ENCODE results near the gene TNFRSF19. TPM values are rescaled to one million over a fixed set of nuclear protein-coding genes. Genes with fewer than 3 reads are reported as not detected.

The TNFRSF19 gene
- total and polyA plus RNA-seq, 2 of the 13 experiments (the other 11 are each of a cell fraction or from before 2014, with no cell fraction given): 75.3 to 77.7 TPM

GRCh38 chr13:23629566-23630272 is 59.5 kb downstream of the TNFRSF19 start (continued):
- peak; percentile 66; the same call in 1 of the 2 replicates for TF ChIP-seq BORCS8-MEF2B (CRISPR knock-in tag; IDR thresholded peaks at IDR 0.05)
- no peak for TF ChIP-seq EED (CRISPR knock-in tag; IDR thresholded peaks at IDR 0.05)
- no peak for TF ChIP-seq ZNF333 (CRISPR knock-in tag; IDR thresholded peaks at IDR 0.05; ENCODE audit: borderline replicate concordance)
- no peak for TF ChIP-seq ZNF567 (CRISPR knock-in tag; IDR thresholded peaks at IDR 0.05; ENCODE audit: borderline replicate concordance)
- no peak for TF ChIP-seq NFE2 (CRISPR knock-in tag; IDR thresholded peaks at IDR 0.05)
- TF ChIP-seq ZGPAT (CRISPR knock-in tag; IDR thresholded peaks at IDR 0.05): peak; percentile 73
- TF ChIP-seq RFXANK (CRISPR knock-in tag; IDR thresholded peaks at IDR 0.05): peak; percentile 74; the same call in 1 of the 2 replicates
- no peak for TF ChIP-seq SYNCRIP (IDR thresholded peaks at IDR 0.05; ENCODE audit: insufficient read depth, low read depth, low read length)
- peak; percentile 69; the same call in 1 of the 2 replicates for TF ChIP-seq ZSCAN5A (CRISPR knock-in tag; IDR thresholded peaks at IDR 0.05; ENCODE audit: borderline replicate concordance)
- TF ChIP-seq ZNF230 (CRISPR knock-in tag; IDR thresholded peaks at IDR 0.05): no peak
- TF ChIP-seq MTA1 (CRISPR knock-in tag; IDR thresholded peaks at IDR 0.05; ENCODE audit: borderline replicate concordance): peak; percentile 27; the same call in 1 of the 2 replicates
- TF ChIP-seq ZNF772 (CRISPR knock-in tag; IDR thresholded peaks at IDR 0.05): no peak; the same call in 1 of the 2 replicates
- no peak for TF ChIP-seq MAFG (CRISPR knock-in tag; IDR thresholded peaks at IDR 0.05)
- no peak for TF ChIP-seq PTBP1 (IDR thresholded peaks at IDR 0.05; ENCODE audit: low read depth, low read length, poor library complexity, severe bottlenecking)
- TF ChIP-seq ZNF570 (CRISPR knock-in tag; IDR thresholded peaks at IDR 0.05; ENCODE audit: borderline replicate concordance): no peak
- TF ChIP-seq ZBTB38 (CRISPR knock-in tag; IDR thresholded peaks at IDR 0.05): no peak
- TF ChIP-seq RCOR2 (CRISPR knock-in tag; IDR thresholded peaks at IDR 0.05): peak; percentile 93
- no peak for TF ChIP-seq TMF1 (CRISPR knock-in tag; IDR thresholded peaks at IDR 0.05; ENCODE audit: low read depth)
- no peak for TF ChIP-seq NONO (IDR thresholded peaks at IDR 0.05)
- peak; percentile 38; the same call in 1 of the 2 replicates for TF ChIP-seq NONO (CRISPR knock-in tag; conservative IDR thresholded peaks at IDR 0.05)
- no peak for TF ChIP-seq FIP1L1 (IDR thresholded peaks at IDR 0.05; ENCODE audit: borderline replicate concordance, insufficient read depth, low read depth, low read length)
- TF ChIP-seq ZMAT3 (CRISPR knock-in tag; conservative IDR thresholded peaks at IDR 0.05): no peak
- peak; percentile 81 to 82 for TF ChIP-seq MAFK (conservative IDR thresholded peaks at IDR 0.05 in 1 of 2, IDR thresholded peaks at IDR 0.05 in 1 of 2; ENCODE audit: low read length in 2 of 2)
- no peak for TF ChIP-seq PHF5A (CRISPR knock-in tag; IDR thresholded peaks at IDR 0.05; ENCODE audit: low read depth, unreplicated experiment)
- no peak for TF ChIP-seq SMC3 (IDR thresholded peaks at IDR 0.05; ENCODE audit: low read length)
- peak; percentile 63; the same call in 1 of the 2 replicates for TF ChIP-seq MIXL1 (CRISPR knock-in tag; IDR thresholded peaks at IDR 0.05)
- TF ChIP-seq POLR2G (IDR thresholded peaks at IDR 0.05; ENCODE audit: low read depth, low read length): no peak
- TF ChIP-seq HNF4G (IDR thresholded peaks at IDR 0.05; ENCODE audit: borderline replicate concordance, low read depth, low read length): peak; percentile 71; the same call in 1 of the 2 replicates
- no peak for TF ChIP-seq HNF4G (CRISPR knock-in tag; IDR thresholded peaks at IDR 0.05; ENCODE audit: borderline replicate concordance, low read depth)
- no peak for TF ChIP-seq TBP (CRISPR knock-in tag; IDR thresholded peaks at IDR 0.05)
- no peak for TF ChIP-seq AHR (CRISPR knock-in tag; IDR thresholded peaks at IDR 0.05)
- TF ChIP-seq NBN (conservative IDR thresholded peaks at IDR 0.05): no peak
